Upper lobe of right lung (tissue), 1 donor: ENCODE results near the gene BCAS3. TPM values are rescaled to one million over a fixed set of nuclear protein-coding genes. Genes with fewer than 3 reads are reported as not detected.

ENCODE experiments used
- ATAC-seq: fragments of 200-7000 bp; cut with Tn5 transposase; one replicate; pipeline ENCODE4 v1.9.1; 2020; ENCODE audit warnings: mild to moderate bottlenecking, moderate library complexity
- DNase-seq: peaks from one replicate; pipeline ENCODE4 v3.0.0-alpha.2; 2020
- H3K27ac ChIP-seq: fragments of 200-600 bp; one replicate; pipeline ENCODE4 v1.8.0; 2022
- H3K27me3 ChIP-seq: fragments of 200-600 bp; one replicate; pipeline ENCODE4 v1.8.0; 2022; ENCODE audit warnings: mild to moderate bottlenecking
- H3K36me3 ChIP-seq: fragments of 200-600 bp; one replicate; pipeline ENCODE4 v1.8.0; 2022
- H3K4me1 ChIP-seq: fragments of 200-600 bp; one replicate; pipeline ENCODE4 v1.8.0; 2022
- H3K4me3 ChIP-seq: fragments of 200-600 bp; one replicate; pipeline ENCODE4 v1.8.0; 2022; ENCODE audit warnings: mild to moderate bottlenecking
- H3K9me3 ChIP-seq: fragments of 200-600 bp; one replicate; pipeline ENCODE4 v1.8.0; 2022
- CTCF ChIP-seq: fragments of 200-600 bp; IDR thresholded peaks from one replicate; pipeline ENCODE4 v1.8.0; 2022; ENCODE audit warnings: antibody characterized with exemption
- intact Hi-C: fragments of 100-400 bp; cut with DNase I; formaldehyde crosslinking; loops from one replicate; pipeline ENCODE4 v1.11.0; 2022
- total RNA-seq: library from RNA; stranded (reverse); fragmentation: NEBNext Ultra II Directional; extraction: Animal tissue kit (Norgen Biotek cat#: 25700); gene quantifications from one replicate; pipeline ENCODE4 v1.2.1, GENCODE V29; 2021
- donor health status: DM: no; HTN: yes; CAD: no; lungs with severe emphysema.

Gene BCAS3
- total RNA-seq, 1 donor from 2014 or later = 23.5 TPM

DNA sequence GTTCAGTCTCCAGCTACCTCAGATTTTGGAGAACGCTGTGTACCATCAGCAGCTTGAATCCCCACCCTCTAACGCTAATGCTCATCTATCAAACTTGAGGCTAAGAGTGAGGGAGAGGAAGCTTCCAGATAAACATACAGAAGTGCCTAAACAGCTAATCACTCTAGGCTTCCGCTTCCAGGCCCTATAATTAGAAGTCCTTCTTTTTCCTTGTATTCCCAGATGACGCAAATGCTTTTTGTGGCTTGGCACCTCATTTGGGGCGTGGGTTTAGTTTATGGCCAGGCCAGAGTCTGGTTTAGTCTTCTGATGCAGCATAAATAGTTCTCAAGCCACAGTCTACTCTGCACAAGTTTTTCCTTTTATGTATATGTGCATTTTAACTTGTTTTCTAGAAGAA is 263.4 kb downstream of the BCAS3 start:
- no peak for TF ChIP-seq CTCF
- H3K4me3 ChIP-seq = no peak overlapping the region
- ATAC-seq = peak; percentile 81

DNA sequence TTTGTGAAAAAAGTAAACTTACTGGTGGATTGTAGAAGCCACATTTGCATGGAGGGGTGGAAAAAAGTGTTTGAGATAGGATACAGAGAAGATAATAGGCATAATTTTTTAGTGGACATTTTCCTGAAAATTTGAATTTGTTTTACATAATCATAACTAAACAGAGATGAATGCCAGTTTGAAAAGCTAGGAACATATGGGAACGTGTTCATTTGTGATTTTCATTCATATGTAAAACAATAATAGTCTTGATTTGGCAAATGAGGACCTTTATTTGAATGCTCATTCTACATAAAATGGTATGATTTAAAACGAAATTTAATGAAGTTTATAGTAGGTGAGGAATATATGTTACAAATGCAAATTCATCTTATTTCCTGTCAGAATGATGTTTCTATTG is 263.9 kb downstream of the BCAS3 start:
- Histone ChIP-seq H3K27me3 (no peaks in the 10 kb centered on the region), H3K27ac (peak overlapping the region; percentile 62), H3K36me3 (no peaks in the 10 kb centered on the region), H3K9me3 (no peaks in the 10 kb centered on the region), H3K4me1 (peaks cover 10% of the 10 kb centered on the region), H3K4me3 (no peak overlapping the region)
- intact Hi-C loops = no loop called here
- TF ChIP-seq CTCF = no peak
- DNase-seq (no peak), ATAC-seq (no peak)

More for the DNA sequence above, 263.4 kb downstream of the BCAS3 start:
- H3K27me3 ChIP-seq = no peaks in the 10 kb centered on the region
- H3K4me1 ChIP-seq = peaks cover 10% of the 10 kb centered on the region
- no peaks in the 10 kb centered on the region for H3K36me3 ChIP-seq
- H3K9me3 ChIP-seq = no peaks in the 10 kb centered on the region
- intact Hi-C loops = no loop called here
- DNase-seq = no peak
- peak overlapping the region; percentile 62 for H3K27ac ChIP-seq

DNA sequence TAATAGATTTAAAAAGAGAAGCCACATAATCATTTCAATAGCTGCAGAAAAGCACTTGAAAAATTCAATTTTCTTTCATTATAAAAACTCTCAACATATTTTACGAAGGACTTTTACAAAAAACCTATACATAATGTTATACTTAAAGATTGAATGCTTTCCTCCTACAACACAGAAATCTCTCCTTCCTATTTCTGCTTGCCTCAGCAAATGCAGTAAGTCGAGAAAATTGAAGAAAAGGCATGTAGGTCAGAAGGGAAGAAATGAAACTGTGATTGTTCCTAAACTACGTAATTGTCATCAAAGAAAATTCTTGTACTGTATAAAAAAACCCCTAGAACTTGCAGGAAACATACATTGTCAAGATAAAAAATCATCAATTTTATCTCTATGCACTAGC is 267.1 kb downstream of the BCAS3 start:
- Histone ChIP-seq H3K27ac (no peak overlapping the region), H3K27me3 (no peaks in the 10 kb centered on the region), H3K4me3 (no peak overlapping the region), H3K9me3 (no peaks in the 10 kb centered on the region), H3K4me1 (peaks cover 10% of the 10 kb centered on the region), H3K36me3 (no peaks in the 10 kb centered on the region)
- no peak for TF ChIP-seq CTCF
- intact Hi-C loops = no loop called here
- no peak for ATAC-seq
- no peak for DNase-seq

DNA sequence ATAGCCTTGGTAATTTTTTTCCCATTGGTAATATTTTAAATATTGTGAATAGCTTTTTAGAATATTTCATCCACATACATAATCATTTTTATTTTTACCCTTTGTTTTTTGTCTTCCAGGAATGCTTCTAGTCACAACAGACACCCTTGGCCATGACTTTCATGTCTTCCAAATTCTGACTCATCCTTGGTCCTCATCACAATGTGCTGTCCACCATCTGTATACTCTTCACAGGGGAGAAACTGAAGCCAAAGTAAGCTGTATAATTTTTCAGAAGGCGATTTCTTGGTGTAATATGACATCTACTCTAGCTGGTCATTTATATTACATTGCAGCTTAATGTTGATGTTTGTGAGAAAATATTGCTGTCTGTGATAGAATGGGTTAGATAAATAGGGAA is 269.4 kb downstream of the BCAS3 start:
- intact Hi-C loops = no loop called here
- no peaks in the 10 kb centered on the region for H3K4me1 ChIP-seq
- H3K36me3 ChIP-seq = no peaks in the 10 kb centered on the region
- no peaks in the 10 kb centered on the region for H3K9me3 ChIP-seq
- ATAC-seq (no peak), DNase-seq (no peak)
- TF ChIP-seq CTCF = no peak
- H3K27me3 ChIP-seq = no peaks in the 10 kb centered on the region
- no peak overlapping the region for H3K27ac ChIP-seq
- no peak overlapping the region for H3K4me3 ChIP-seq

DNA sequence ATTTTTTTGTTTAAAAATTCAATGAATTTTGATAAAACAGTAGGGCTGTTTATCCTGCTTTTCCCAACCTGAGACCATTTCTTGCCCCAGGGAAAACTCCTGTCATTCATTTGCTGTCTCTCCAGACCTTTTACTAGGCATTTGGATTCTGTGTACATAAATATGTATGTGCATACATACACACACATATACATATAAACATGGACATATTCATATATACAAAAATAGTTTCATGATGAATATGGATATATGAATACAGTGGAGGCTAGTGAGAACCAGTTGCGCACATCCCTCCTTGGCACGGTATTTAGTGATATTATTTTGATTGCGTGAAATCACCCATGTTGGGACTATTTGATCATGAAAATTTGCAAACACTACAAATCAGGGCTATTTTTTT is 269.9 kb downstream of the BCAS3 start:
- TF ChIP-seq CTCF = no peak
- ATAC-seq (no peak), DNase-seq (no peak)
- H3K36me3 ChIP-seq = no peaks in the 10 kb centered on the region
- no peak overlapping the region for H3K27ac ChIP-seq
- no peaks in the 10 kb centered on the region for H3K4me1 ChIP-seq
- H3K4me3 ChIP-seq = no peak overlapping the region
- no peaks in the 10 kb centered on the region for H3K27me3 ChIP-seq
- no peaks in the 10 kb centered on the region for H3K9me3 ChIP-seq
- intact Hi-C loops = no loop called here

- DNase-seq (no peak), ATAC-seq (no peak)
- H3K27me3 ChIP-seq = no peaks in the 10 kb centered on the region
- no peak overlapping the region for H3K4me3 ChIP-seq
- no peaks in the 10 kb centered on the region for H3K36me3 ChIP-seq
- H3K27ac ChIP-seq = no peak overlapping the region
- no peaks in the 10 kb centered on the region for H3K9me3 ChIP-seq
- no peak for TF ChIP-seq CTCF
- no peaks in the 10 kb centered on the region for H3K4me1 ChIP-seq
- intact Hi-C loops = no loop called here
These were observed 275.1 kb downstream of the BCAS3 start for GRCh38 chr17:60952747-60953146.
